Effector memory CD8-positive, alpha-beta T cell (primary cell): ENCODE results near the gene ZDHHC11.
"Not testable (repeated sequence)": the region's sequence is repeated elsewhere in the genome, so short reads cannot be mapped to it uniquely, and the experiment has no call there.

Experiments used
- ATAC-seq: fragments of 150-1000 bp; cut with Tn5 transposase; replicated peaks from 2 replicates; pipeline ENCODE4 v1.10.0; 2021; ENCODE audit warnings: mild to moderate bottlenecking, moderate library complexity
- DNase-seq, 3 experiments: peaks; one replicate each; pipeline ENCODE4 v3.0.0; 2021
- H3K27ac Mint-ChIP-seq, 2 donors: one replicate each; pipeline ENCODE4 v1.8.0; 2022; ENCODE audit warnings: mild to moderate bottlenecking in 2 of 2, mixed read lengths in 2 of 2, moderate library complexity in 2 of 2
- H3K27me3 Mint-ChIP-seq, 2 donors: one replicate each; pipeline ENCODE4 v1.8.0; 2022; ENCODE audit warnings: mixed read lengths in 2 of 2
- H3K36me3 Mint-ChIP-seq: one replicate; pipeline ENCODE4 v1.8.0; 2022; ENCODE audit warnings: mild to moderate bottlenecking, moderate library complexity, mixed read lengths; ENCODE audit not compliant: insufficient read depth
- H3K4me1 Mint-ChIP-seq, 2 donors: one replicate each; pipeline ENCODE4 v1.8.0; 2022; ENCODE audit warnings: low read depth in 2 of 2, mixed read lengths in 2 of 2
- H3K4me3 Mint-ChIP-seq, 2 donors: one replicate each; pipeline ENCODE4 v1.8.0; 2022; ENCODE audit warnings: mild to moderate bottlenecking in 2 of 2, mixed read lengths in 2 of 2, moderate library complexity in 2 of 2
- H3K9me3 Mint-ChIP-seq, 2 donors: one replicate each; pipeline ENCODE4 v1.8.0; 2022; ENCODE audit warnings: mixed read lengths in 2 of 2

The ZDHHC11 gene

GRCh38 chr5:785181-785705 lies 65.5 kb downstream of the ZDHHC11 start:
- Mint-ChIP-seq H3K27ac (peak overlapping the region in 1 of 2 donors; percentile 44), H3K36me3 (peaks cover 14% of the 10 kb centered on the region), H3K9me3 (peaks cover 2 to 11% of the 10 kb centered on the region in 2 donors), H3K27me3 (peaks cover 19 to 26% of the 10 kb centered on the region in 2 donors), H3K4me3 (peak overlapping the region; percentile 81 to 82)
- H3K4me1 Mint-ChIP-seq, result not testable (repeated sequence)
- DNase-seq, result peak in 1 of 3 experiments; percentile 16
- peak; percentile 19 for ATAC-seq

- peaks cover 13 to 21% of the 10 kb centered on the region in 2 donors for H3K27me3 Mint-ChIP-seq
- peak within 1 kb of the TSS; percentile 81 to 82 for H3K4me3 Mint-ChIP-seq
- H3K9me3 Mint-ChIP-seq, result peaks cover 2 to 11% of the 10 kb centered on the region in 2 donors
- not testable (repeated sequence) for H3K4me1 Mint-ChIP-seq
- DNase-seq (peak; percentile 80 to 86 (median 83)), ATAC-seq (peak; percentile 71)
- H3K27ac Mint-ChIP-seq, result peak within 1 kb of the TSS; percentile 44 to 82
- H3K36me3 Mint-ChIP-seq, result peaks cover 14% of the 10 kb centered on the region
These were observed 66.2 kb downstream of the ZDHHC11 start, which contains the start of gene ZDHHC11B for GRCh38 chr5:784428-785177. ZDHHC11B (minus strand) TSS chr5:784729; CDS start chr5:766919, 17,810 bp downstream.

GRCh38 chr5:783881-784427 lies 66.8 kb downstream of the ZDHHC11 start:
- Mint-ChIP-seq H3K36me3 (peaks cover 20% of the 10 kb centered on the region), H3K4me3 (peak overlapping the region; percentile 81 to 82), H3K9me3 (peaks cover 2 to 11% of the 10 kb centered on the region in 2 donors), H3K27me3 (peaks cover 10 to 16% of the 10 kb centered on the region in 2 donors), H3K27ac (peak overlapping the region; percentile 44 to 82)
- DNase-seq (peak in 2 of 3 experiments; percentile 39 to 48), ATAC-seq (peak; percentile 51)
- H3K4me1 Mint-ChIP-seq, result not testable (repeated sequence)

- not testable (repeated sequence) for H3K27me3 Mint-ChIP-seq, H3K4me1 Mint-ChIP-seq, H3K9me3 Mint-ChIP-seq
- peak overlapping the region; percentile 81 to 82 for H3K4me3 Mint-ChIP-seq
- DNase-seq (peak in 1 of 3 experiments; percentile 26), ATAC-seq (peak; percentile 14)
- peaks cover 24% of the 10 kb centered on the region for H3K36me3 Mint-ChIP-seq
- peak overlapping the region; percentile 44 to 82 for H3K27ac Mint-ChIP-seq
These were observed 67.6 kb downstream of the ZDHHC11 start for GRCh38 chr5:783049-783802.

- H3K4me1 Mint-ChIP-seq, H3K27me3 Mint-ChIP-seq, H3K9me3 Mint-ChIP-seq, DNase-seq, H3K4me3 Mint-ChIP-seq, ATAC-seq, H3K27ac Mint-ChIP-seq: not testable (repeated sequence)
- peaks cover 30% of the 10 kb centered on the region for H3K36me3 Mint-ChIP-seq
These were observed 68.4 kb downstream of the ZDHHC11 start for GRCh38 chr5:782356-782755.

GRCh38 chr5:780571-780970 lies 70.2 kb downstream of the ZDHHC11 start:
- H3K9me3 Mint-ChIP-seq, ATAC-seq, DNase-seq, H3K27me3 Mint-ChIP-seq, H3K4me1 Mint-ChIP-seq, H3K27ac Mint-ChIP-seq, H3K4me3 Mint-ChIP-seq: not testable (repeated sequence)
- H3K36me3 Mint-ChIP-seq, result peaks cover 41% of the 10 kb centered on the region

GRCh38 chr5:778967-779366 lies 71.8 kb downstream of the ZDHHC11 start:
- not testable (repeated sequence) for H3K9me3 Mint-ChIP-seq, H3K4me3 Mint-ChIP-seq, H3K27ac Mint-ChIP-seq, H3K27me3 Mint-ChIP-seq, ATAC-seq, H3K4me1 Mint-ChIP-seq, DNase-seq
- H3K36me3 Mint-ChIP-seq, result peaks cover 49% of the 10 kb centered on the region

GRCh38 chr5:778421-778820 lies 72.4 kb downstream of the ZDHHC11 start:
- not testable (repeated sequence) for H3K9me3 Mint-ChIP-seq, ATAC-seq, H3K27ac Mint-ChIP-seq, H3K4me1 Mint-ChIP-seq, DNase-seq, H3K4me3 Mint-ChIP-seq, H3K27me3 Mint-ChIP-seq
- peaks cover 46% of the 10 kb centered on the region for H3K36me3 Mint-ChIP-seq

GRCh38 chr5:777756-778161 lies 73.0 kb downstream of the ZDHHC11 start:
- no peak for ATAC-seq
- H3K4me3 Mint-ChIP-seq, result no peak overlapping the region
- peaks cover 51% of the 10 kb centered on the region for H3K36me3 Mint-ChIP-seq
- peak in 1 of 3 experiments; percentile 4 for DNase-seq
- H3K27ac Mint-ChIP-seq, result no peak overlapping the region
- H3K4me1 Mint-ChIP-seq, result peaks cover 0 to 1% of the 10 kb centered on the region in 2 donors
- H3K27me3 Mint-ChIP-seq, result no peaks in the 10 kb centered on the region
- H3K9me3 Mint-ChIP-seq, result no peaks in the 10 kb centered on the region

GRCh38 chr5:776862-777711 lies 73.7 kb downstream of the ZDHHC11 start:
- Mint-ChIP-seq H3K9me3 (no peaks in the 10 kb centered on the region), H3K27me3 (no peaks in the 10 kb centered on the region), H3K4me1 (peaks cover 0 to 1% of the 10 kb centered on the region in 2 donors), H3K4me3 (no peak overlapping the region), H3K36me3 (peaks cover 58% of the 10 kb centered on the region), H3K27ac (peak overlapping the region in 1 of 2 donors; percentile 26)
- ATAC-seq (no peak), DNase-seq (no peak)

GRCh38 chr5:775961-776861 lies 74.6 kb downstream of the ZDHHC11 start:
- ATAC-seq (no peak), DNase-seq (no peak)
- Mint-ChIP-seq H3K9me3 (no peaks in the 10 kb centered on the region), H3K27ac (peak overlapping the region in 1 of 2 donors; percentile 26), H3K36me3 (peaks cover 59% of the 10 kb centered on the region), H3K4me3 (no peak overlapping the region), H3K27me3 (no peaks in the 10 kb centered on the region), H3K4me1 (peaks cover 0 to 1% of the 10 kb centered on the region in 2 donors)

- H3K4me1 Mint-ChIP-seq, ATAC-seq, H3K9me3 Mint-ChIP-seq, DNase-seq, H3K4me3 Mint-ChIP-seq, H3K27me3 Mint-ChIP-seq, H3K27ac Mint-ChIP-seq: not testable (repeated sequence)
- H3K36me3 Mint-ChIP-seq, result peaks cover 62% of the 10 kb centered on the region
These were observed 75.2 kb downstream of the ZDHHC11 start for GRCh38 chr5:775595-775960.
